PFSK-1 (cell line): ENCODE measurements around the gene CHPT1.

ENCODE experiments used
- FOXP2 ChIP-seq: optimal IDR thresholded peaks from 2 replicates; pipeline ENCODE3; 2011; ENCODE audit warnings: borderline replicate concordance, control low read depth, inconsistent platforms; ENCODE audit not compliant: insufficient read depth; ENCODE audit errors: extremely low read length, extremely low read depth
- POLR2AphosphoS5 ChIP-seq: IDR thresholded peaks from 2 replicates; pipeline ENCODE4 v1.6.1; 2012; ENCODE audit warnings: low read depth, mild to moderate bottlenecking, control low read depth, low read length, moderate library complexity
- REST ChIP-seq, 2 experiments: IDR thresholded peaks; 2 replicates each; pipeline versions ENCODE4 v1.6.1 to v1.8.0; 2011 to 2012; ENCODE audit warnings: low read depth in 2 of 2, low read length in 2 of 2, control low read depth in 1 of 2, inconsistent platforms in 1 of 2, mild to moderate bottlenecking in 1 of 2, moderate library complexity in 1 of 2; ENCODE audit not compliant: insufficient read depth in 1 of 2
- SIN3A ChIP-seq: IDR thresholded peaks from 2 replicates; pipeline ENCODE4 v1.6.1; 2012; ENCODE audit warnings: mild to moderate bottlenecking, low read length, moderate library complexity, borderline replicate concordance; ENCODE audit not compliant: insufficient read depth
- TAF1 ChIP-seq: IDR thresholded peaks from 2 replicates; pipeline ENCODE4 v1.6.1; 2012; ENCODE audit warnings: low read length, control low read depth, borderline replicate concordance; ENCODE audit not compliant: insufficient read depth

- TF ChIP-seq TAF1: no peak
- no peak for TF ChIP-seq REST (IDR thresholded peaks at IDR 0.05; ENCODE audit: insufficient read depth in 1 of 2, low read depth in 2 of 2, low read length in 2 of 2)
- TF ChIP-seq POLR2AphosphoS5: no peak
- no peak for TF ChIP-seq FOXP2
- TF ChIP-seq SIN3A: no peak
Observed at GRCh38 chr12:101777485-101777884, 80.0 kb downstream of the CHPT1 start.
